Osteoblast (primary cell): ENCODE data around the gene SLC38A9. TPM values are rescaled to one million over a fixed set of nuclear protein-coding genes. Genes with fewer than 3 reads are reported as not detected.
A peak's percentile ranks its signal among the peaks of the same experiment; 100 is the strongest.
"Not testable (repeated sequence)": the region's sequence is repeated elsewhere in the genome, so short reads cannot be mapped to it uniquely, and the experiment has no call there.

Experiments used
- DNase-seq: peaks from one replicate; pipeline ENCODE4 v3.0.0; 2011; ENCODE audit warnings: low spot score, mixed read lengths; ENCODE audit not compliant: insufficient read length; ENCODE audit errors: missing footprints
- H2AFZ ChIP-seq: 2 replicates; pipeline ENCODE4 v1.6.0; 2011; ENCODE audit warnings: mild to moderate bottlenecking, low read length
- H3K27ac ChIP-seq: 2 replicates; pipeline ENCODE4 v1.5.1; 2011; ENCODE audit warnings: mild to moderate bottlenecking, low read depth, low read length, moderate library complexity
- H3K27me3 ChIP-seq: 2 replicates; pipeline ENCODE4 v1.6.0; 2012; ENCODE audit warnings: mild to moderate bottlenecking, control low read depth, inconsistent platforms, low read length, moderate library complexity; ENCODE audit not compliant: insufficient read depth
- H3K36me3 ChIP-seq: 2 replicates; pipeline ENCODE4 v1.5.1; 2011; ENCODE audit warnings: mild to moderate bottlenecking, low read length, control low read depth, moderate library complexity; ENCODE audit not compliant: insufficient read depth
- H3K4me1 ChIP-seq: 2 replicates; pipeline ENCODE4 v1.5.1; 2011; ENCODE audit warnings: mild to moderate bottlenecking, low read length, control low read depth, moderate library complexity; ENCODE audit not compliant: insufficient read depth
- H3K4me2 ChIP-seq: 2 replicates; pipeline ENCODE4 v1.6.0; 2011; ENCODE audit warnings: mild to moderate bottlenecking, low read length; ENCODE audit not compliant: insufficient read depth
- H3K4me3 ChIP-seq: fragments of 200-600 bp; sonication (generic); 3 replicates; pipeline ENCODE4 v1.5.1; 2012; ENCODE audit warnings: mild to moderate bottlenecking, low read length, inconsistent platforms; ENCODE audit not compliant: insufficient read depth
- H3K79me2 ChIP-seq: 2 replicates; pipeline ENCODE4 v1.6.0; 2012; ENCODE audit warnings: mild to moderate bottlenecking, low read length, control low read depth, inconsistent platforms; ENCODE audit not compliant: insufficient read depth
- H3K9me3 ChIP-seq: 2 replicates; pipeline ENCODE4 v1.5.1; 2011; ENCODE audit warnings: low read depth, low read length, control low read depth
- H4K20me1 ChIP-seq: 2 replicates; pipeline ENCODE4 v1.6.0; 2012; ENCODE audit warnings: mild to moderate bottlenecking, low read length, control low read depth; ENCODE audit not compliant: insufficient read depth
- total RNA-seq: library from RNA; depleted of rRNA; stranded (reverse); fragments of >200 nt; gene quantifications from 2 replicates; pipeline ENCODE4 v1.2.3, GENCODE V29; 2012
- TF ChIP-seq, protein P1 (sequence below): IDR thresholded peaks from 2 replicates; pipeline ENCODE4 v1.5.1; 2011; ENCODE audit warnings: mild to moderate bottlenecking, low read depth, low read length, moderate library complexity; ENCODE audit errors: extremely low read depth

Gene SLC38A9
- total RNA-seq, 1 donor, result 42.3 TPM

DNA sequence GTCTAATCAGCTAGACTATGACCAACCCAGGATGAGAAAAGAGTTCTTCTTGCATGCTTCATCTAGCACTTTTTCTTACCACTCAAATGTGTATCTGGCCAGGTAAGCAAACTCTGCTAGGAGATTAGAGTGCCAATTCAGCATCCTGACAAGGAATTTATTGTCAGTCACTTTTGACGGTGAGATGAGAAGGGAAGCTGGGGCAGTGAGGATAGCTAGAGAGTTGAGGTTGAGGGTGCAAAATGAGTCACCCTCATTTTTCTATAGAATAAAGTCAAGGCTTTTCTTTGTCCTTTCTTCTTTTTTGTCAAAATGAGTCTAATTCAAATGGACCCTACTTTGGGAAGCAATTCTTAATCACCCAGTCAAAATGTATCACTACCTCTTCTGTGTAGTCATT is 102.7 kb downstream of the SLC38A9 start:
- no peak for DNase-seq
- H3K4me1 ChIP-seq, result peaks cover 7% of the 10 kb centered on the region
- H3K9me3 ChIP-seq, result no peaks in the 10 kb centered on the region
- H3K27me3 ChIP-seq, result no peaks in the 10 kb centered on the region
- H3K27ac ChIP-seq, result no peak overlapping the region
- H3K4me2 ChIP-seq, result no peak overlapping the region
- TF ChIP-seq, protein P1, sequence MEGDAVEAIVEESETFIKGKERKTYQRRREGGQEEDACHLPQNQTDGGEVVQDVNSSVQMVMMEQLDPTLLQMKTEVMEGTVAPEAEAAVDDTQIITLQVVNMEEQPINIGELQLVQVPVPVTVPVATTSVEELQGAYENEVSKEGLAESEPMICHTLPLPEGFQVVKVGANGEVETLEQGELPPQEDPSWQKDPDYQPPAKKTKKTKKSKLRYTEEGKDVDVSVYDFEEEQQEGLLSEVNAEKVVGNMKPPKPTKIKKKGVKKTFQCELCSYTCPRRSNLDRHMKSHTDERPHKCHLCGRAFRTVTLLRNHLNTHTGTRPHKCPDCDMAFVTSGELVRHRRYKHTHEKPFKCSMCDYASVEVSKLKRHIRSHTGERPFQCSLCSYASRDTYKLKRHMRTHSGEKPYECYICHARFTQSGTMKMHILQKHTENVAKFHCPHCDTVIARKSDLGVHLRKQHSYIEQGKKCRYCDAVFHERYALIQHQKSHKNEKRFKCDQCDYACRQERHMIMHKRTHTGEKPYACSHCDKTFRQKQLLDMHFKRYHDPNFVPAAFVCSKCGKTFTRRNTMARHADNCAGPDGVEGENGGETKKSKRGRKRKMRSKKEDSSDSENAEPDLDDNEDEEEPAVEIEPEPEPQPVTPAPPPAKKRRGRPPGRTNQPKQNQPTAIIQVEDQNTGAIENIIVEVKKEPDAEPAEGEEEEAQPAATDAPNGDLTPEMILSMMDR, result no peak
- H3K4me3 ChIP-seq, result no peak overlapping the region
- H2AFZ ChIP-seq, result no peak overlapping the region
- H3K79me2 ChIP-seq, result no peaks in the 10 kb centered on the region
- no peaks in the 10 kb centered on the region for H3K36me3 ChIP-seq
- H4K20me1 ChIP-seq, result no peaks in the 10 kb centered on the region

DNA sequence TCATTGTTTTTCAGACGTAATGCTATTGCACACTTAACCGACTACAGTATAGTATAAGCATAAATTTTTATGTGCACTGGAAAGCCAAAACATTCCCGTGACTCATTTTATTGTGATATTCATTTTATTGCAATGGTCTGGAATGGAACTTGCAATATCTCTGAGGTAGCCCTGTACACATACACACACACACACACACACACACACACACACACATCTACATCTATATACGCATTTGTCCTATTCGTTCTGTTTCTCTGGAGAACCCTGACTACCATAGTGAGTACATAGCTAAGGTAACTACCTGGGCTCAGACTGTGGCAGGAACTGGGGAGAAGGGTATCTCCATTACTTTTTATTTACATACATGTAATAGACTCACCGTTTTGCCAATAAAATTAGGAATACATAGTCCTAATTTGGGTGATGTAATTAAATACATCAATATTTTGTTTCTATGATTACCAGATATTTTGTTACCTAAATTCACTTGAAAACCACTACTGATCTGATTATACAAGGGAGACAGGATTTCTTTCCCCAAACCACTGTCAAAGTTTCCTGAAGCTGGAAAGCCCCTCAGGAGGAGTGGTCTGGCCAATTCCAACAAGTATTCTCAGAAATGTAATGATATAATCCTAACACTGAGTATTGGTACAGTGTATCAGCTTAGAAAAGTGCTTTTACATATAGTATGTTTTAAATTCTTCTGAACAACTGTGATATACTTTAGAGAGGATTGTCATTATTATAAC is 103.4 kb downstream of the SLC38A9 start:
- no peak overlapping the region for H3K27ac ChIP-seq
- H3K27me3 ChIP-seq, result no peaks in the 10 kb centered on the region
- H3K9me3 ChIP-seq, result no peaks in the 10 kb centered on the region
- H3K4me3 ChIP-seq, result no peak overlapping the region
- H3K4me2 ChIP-seq, result no peak overlapping the region
- H4K20me1 ChIP-seq, result no peaks in the 10 kb centered on the region
- DNase-seq, result peak; percentile 39
- TF ChIP-seq, protein P1, result no peak
- no peak overlapping the region for H2AFZ ChIP-seq
- no peaks in the 10 kb centered on the region for H3K79me2 ChIP-seq
- peaks cover 14% of the 10 kb centered on the region for H3K4me1 ChIP-seq
- H3K36me3 ChIP-seq, result no peaks in the 10 kb centered on the region

DNA sequence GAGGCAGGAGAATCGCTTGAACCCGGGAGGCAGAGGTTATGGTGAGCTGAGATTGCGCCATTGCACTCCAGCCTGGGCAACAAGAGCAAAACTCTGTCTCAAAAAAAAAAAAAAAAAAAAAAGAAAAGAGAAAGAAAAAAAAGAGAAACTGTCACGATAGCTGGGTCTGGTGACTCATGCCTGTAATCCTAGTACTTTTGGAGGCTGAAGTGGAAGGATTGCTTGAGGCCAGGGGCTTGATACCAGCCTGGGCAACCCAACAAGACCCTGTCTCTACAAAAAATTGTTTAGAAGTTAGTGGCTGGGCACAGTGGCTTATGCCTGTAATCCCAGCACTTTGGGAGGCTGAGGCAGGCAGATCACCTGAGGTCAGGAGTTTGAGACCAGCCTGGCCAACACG is 104.8 kb downstream of the SLC38A9 start:
- not testable (repeated sequence) for H3K79me2 ChIP-seq, DNase-seq, H3K27me3 ChIP-seq

DNA sequence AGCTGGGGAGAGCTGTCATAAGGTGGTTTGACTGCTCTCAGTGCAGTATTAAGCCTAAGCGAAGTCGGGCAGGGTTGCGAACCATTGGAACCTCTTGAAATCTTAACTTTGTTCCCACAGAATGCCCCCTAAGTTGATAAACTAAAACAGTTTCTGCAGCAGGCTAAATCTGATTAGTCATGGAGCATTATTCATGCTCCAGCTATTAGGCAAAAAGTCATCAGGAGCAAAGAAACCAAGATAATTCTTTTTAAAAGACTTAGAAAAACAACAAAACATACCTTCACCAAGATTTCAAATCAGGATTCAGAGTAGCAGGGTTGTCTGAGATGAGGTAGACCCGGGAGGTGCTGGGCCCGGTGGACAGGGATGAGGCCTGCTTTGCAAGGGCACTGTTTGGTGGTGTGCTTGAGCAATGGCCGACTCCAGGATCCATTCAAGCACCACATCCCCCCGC is 107.5 kb downstream of the SLC38A9 start:
- TF ChIP-seq, protein P1, result no peak
- Histone ChIP-seq H3K36me3 (no peaks in the 10 kb centered on the region), H3K27ac (peak overlapping the region; percentile 82), H3K79me2 (no peaks in the 10 kb centered on the region), H3K4me2 (peak overlapping the region; percentile 16), H3K9me3 (no peaks in the 10 kb centered on the region), H3K4me3 (no peak overlapping the region), H3K27me3 (no peaks in the 10 kb centered on the region), H4K20me1 (no peaks in the 10 kb centered on the region), H2AFZ (peak overlapping the region; percentile 82), H3K4me1 (peaks cover 48% of the 10 kb centered on the region)
- DNase-seq, result peak; percentile 67

More for the DNA sequence above, 104.8 kb downstream of the SLC38A9 start:
- H3K9me3 ChIP-seq, H3K36me3 ChIP-seq, H3K27ac ChIP-seq, H3K4me2 ChIP-seq, H4K20me1 ChIP-seq, H3K4me3 ChIP-seq, H2AFZ ChIP-seq: not testable (repeated sequence)
- peaks cover 27% of the 10 kb centered on the region for H3K4me1 ChIP-seq
